HG02852 (cell line): Measurements from ENCODE around the gene FBXO44.

Source experiments
- ATAC-seq: cut with Tn5 transposase; IDR thresholded peaks from one replicate; pipeline ENCODE4 v1.9.1; 2021; ENCODE audit warnings: mild to moderate bottlenecking, moderate library complexity; ENCODE audit not compliant: unreplicated experiment

FBXO44 gene

DNA sequence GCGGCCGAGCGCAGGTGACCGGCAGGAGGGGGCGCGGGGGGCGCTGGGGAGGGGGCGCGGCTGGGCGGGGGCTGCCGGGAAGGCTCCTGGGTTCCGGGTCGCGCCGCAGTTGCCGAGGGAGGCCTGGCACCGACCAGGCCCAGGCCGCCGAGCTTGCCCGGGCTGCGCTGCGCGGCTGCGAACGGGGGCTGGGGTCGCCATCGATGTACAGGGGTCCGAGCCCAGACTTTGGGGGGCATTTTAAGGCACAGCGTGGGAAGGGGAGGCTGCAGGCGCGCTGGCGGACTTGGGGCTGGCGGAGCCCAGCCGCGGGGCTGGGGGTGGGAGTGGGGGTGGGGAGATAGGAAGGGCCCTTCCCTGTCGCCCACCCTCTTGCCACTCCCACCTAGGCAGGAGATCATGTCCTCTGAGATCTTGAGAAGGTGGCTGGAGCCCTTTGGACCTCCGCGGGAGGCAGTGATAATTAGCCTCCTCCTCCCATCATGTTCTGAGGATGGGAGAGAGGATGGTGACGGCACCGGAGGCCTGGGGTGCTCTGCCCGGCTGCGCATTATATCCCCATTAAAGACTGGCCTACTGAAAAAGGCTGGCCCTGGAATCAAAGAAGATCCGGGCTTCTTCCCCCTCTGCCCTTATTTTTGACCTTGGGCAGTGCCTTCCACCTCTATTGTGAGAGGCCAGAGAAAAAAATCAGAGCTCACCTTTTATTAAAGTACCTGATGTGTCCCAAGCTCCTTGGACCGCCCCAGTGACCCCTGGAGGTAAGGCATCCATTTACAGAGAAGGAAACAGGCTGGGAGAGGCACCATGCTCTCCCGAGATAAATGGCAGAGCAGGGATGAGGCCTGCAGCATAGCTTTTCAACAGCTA, 497 bp downstream of the FBXO44 start:
- peak; percentile 30 for ATAC-seq

DNA sequence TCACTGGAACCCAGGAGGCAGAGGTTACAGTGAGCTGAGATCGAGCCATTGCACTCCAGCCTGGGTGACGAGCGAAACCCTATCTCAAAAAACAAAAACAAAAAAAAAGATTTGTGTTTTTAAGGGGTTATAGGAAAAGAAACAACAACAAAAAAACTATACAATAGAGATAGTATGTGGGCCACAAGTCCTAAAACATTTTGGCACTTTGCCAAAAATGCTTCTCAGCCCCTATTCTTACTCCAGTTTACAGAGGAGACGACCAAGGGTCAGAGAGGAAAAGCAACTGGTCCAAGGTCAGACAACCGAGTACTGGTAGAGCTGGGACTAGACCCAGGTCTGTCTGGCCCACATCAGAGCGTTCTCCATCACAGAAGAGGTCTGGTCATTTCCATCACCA, 3.0 kb downstream of the FBXO44 start:
- no peak for ATAC-seq

DNA sequence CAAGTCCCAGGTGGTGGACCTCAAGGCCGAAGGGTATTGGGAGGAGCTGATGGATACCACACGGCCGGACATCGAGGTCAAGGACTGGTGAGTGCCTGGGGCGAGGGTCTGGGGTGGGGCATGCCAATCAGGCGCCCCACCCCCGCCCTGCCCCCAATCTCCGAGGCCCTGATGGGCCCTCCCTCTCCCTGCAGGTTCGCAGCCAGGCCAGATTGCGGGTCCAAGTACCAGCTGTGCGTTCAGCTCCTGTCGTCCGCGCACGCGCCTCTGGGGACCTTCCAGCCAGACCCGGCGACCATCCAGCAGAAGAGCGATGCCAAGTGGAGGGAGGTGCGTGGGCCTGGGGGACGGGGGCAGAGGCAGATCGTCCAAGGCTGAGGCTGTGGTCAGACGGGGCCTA, 3.9 kb downstream of the FBXO44 start:
- ATAC-seq = no peak

DNA sequence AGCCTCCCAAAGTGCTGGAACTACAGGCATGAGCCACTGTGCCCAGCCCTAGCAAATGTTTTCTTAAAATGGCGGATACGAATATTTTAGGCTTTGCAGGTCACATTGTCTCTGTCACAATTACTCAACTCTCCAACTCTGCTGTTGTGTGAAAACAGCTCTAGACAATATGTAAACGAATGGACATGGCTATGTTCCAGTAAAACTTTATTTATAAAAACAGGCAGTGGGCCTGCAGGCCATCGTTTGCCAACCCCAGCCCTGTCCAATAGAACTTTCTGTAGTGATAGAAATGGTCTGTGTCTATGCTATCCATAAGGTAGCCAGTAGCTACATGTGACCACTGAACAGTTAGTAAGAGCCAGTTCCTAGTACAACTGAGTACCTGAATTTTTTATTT, 5.1 kb downstream of the FBXO44 start:
- no peak for ATAC-seq

DNA sequence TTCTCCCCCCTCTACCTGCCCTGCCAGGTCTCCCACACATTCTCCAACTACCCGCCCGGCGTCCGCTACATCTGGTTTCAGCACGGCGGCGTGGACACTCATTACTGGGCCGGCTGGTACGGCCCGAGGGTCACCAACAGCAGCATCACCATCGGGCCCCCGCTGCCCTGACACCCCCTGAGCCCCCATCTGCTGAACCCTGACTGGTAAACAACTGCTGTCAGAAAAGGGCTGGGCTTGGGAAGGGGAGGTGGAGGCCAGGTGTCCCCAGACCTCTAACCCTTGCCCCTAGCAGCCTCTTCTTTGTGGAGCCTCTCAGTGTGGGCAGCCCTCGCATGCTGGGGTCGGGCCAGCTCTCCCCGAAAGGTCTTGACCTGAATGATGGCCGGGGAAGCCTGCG, 6.4 kb downstream of the FBXO44 start:
- ATAC-seq = no peak

DNA sequence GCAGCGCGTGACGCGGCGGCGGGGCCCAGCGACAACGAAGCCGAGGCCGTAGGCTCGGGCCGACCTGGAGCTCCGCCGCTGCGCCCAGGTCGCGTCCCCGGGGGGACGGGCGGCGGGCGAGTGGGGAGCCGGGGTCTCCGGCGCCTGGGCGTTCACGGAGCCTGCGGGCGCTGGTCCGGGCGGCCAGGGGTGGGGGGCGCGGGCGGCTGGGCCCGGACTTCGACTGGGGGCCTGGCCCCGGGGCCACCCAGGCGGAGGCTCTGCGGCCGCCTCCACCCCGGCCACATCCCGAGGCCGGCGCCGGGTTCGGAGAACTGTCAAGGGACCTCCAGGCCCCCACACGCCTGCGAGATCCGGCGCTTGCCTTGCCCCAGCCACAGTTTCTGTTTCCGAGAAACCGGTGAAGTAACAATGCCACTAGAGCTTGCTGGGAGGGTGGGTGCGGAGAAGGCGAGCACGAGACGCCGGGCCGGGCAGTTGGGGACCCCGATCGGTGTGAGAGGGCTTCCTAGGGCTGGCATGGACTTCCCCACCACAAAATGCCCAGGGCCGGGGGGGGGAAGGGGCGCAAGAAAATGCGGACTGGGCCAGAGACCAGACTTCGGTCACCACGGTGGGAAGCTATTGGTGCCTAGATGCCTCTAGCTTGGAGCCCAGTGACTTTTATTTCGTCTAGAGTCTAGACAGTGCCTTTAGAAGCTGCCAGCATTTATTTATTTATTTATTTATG, 9.8 kb downstream of the FBXO44 start:
- ATAC-seq = peak; percentile 51

DNA sequence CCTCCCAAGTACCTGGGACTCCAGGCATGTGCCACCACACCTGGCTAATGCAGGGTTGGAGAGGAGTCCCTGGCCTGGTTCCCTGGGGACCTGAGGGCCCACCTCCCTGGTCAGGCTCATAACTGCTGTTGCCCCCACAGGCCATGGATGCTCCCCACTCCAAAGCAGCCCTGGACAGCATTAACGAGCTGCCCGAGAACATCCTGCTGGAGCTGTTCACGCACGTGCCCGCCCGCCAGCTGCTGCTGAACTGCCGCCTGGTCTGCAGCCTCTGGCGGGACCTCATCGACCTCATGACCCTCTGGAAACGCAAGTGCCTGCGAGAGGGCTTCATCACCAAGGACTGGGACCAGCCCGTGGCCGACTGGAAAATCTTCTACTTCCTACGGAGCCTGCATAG, 13.8 kb downstream of the FBXO44 start:
- no peak for ATAC-seq

DNA sequence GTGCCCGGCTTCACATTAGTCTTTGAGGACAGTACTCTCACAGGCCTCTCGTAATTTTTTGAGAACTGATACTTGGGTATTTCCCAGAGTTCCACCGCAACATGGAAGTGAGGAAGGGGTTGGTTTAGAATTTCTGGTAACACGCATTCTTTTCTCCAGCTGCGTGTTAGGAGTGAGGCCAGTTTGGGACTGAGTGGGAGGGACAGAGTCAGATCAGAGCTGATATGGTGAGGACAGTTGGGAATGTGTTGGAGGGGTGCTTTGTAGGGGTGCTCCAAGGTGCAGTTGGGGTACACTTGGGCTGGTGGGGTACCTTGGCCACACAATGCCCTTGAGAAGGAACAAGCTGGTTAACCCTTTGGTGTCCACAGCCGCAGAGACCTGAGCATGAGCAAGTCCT, 16.1 kb downstream of the FBXO44 start:
- ATAC-seq = no peak

DNA sequence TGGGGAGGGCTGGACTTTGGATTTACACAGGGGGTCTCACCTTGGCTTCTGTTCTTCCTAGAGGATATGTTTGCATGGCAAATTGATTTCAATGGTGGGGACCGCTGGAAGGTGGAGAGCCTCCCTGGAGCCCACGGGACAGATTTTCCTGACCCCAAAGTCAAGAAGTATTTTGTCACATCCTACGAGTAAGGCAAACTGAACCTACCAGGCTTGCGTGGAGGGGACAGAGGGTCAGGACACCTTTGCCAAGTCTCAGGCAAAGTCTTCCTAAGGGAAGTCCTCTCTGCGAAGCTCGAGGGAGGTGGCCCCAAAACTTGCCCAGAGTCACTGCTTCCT, 16.5 kb downstream of the FBXO44 start:
- no peak for ATAC-seq

DNA sequence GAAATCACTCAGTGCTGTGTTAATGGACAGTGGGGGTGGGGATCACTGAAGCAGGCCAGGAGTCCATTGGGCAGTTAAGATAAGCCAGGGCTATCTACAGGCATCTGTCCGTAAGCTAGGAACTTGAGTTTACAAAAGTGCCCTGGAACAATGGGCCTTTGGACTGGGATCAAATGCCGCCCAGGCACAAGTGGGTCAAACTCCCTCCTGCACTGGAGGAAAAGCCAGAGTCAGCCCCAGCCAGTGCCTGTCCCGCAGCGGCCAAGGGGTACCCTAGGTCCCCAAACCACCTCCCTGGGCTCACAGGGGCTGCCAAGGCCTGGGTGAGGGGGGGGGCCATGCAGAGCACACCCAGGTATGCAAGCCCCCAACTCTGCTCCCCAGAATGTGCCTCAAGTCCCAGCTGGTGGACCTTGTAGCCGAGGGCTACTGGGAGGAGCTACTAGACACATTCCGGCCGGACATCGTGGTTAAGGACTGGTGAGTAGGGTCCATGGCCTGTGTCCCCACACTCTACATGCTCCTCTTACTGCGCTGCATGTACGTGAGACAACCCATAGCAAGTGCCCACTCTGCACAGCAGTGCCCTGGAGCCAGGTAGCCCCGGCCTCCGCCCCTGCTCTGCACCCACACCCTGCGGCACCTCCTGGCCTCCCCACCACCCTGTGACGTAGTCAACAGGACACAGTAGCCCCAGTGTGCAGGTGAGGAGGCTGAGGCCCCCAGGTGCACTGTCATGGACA, 17.0 kb downstream of the FBXO44 start:
- ATAC-seq = no peak

DNA sequence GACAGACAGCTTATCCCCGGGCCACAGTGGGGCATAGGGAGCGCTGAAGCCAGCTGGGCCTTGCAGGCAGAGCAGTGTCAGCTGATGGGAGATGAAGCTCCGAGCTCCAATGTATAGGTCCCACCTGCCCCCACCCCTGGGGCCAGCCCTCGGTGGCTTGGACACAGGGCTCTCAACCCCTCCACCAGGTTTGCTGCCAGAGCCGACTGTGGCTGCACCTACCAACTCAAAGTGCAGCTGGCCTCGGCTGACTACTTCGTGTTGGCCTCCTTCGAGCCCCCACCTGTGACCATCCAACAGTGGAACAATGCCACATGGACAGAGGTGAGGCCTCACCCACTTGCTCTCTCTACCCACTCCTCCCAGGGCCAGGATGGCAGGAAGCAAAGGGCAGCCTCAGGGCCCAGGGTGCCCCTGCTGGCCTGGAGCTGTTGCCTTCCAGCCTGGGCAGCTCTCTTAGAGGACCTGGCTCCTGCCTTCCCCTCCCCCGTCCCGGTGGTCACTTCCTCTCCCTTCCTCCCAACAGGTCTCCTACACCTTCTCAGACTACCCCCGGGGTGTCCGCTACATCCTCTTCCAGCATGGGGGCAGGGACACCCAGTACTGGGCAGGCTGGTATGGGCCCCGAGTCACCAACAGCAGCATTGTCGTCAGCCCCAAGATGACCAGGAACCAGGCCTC, 18.6 kb downstream of the FBXO44 start:
- ATAC-seq = no peak

DNA sequence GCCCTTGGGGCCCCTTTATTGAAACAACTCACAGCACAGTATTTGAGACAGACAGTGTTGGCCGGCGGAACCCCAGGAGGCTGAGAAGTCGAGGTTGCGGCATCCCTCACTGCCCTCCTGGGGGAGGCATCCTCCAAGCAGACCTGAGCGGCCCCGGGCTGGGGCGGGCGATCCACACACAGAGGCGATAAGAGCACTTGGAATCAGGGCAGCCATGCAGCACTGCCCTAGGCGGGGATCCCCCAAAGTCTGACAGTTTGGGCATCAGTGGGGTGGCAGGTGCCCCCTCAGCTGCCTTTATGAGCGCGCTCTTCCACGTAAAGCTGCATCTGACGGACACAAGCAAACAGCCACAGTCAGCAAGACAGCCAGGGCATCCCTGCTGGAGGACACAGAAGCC, 19.8 kb downstream of the FBXO44 start:
- no peak for ATAC-seq

DNA sequence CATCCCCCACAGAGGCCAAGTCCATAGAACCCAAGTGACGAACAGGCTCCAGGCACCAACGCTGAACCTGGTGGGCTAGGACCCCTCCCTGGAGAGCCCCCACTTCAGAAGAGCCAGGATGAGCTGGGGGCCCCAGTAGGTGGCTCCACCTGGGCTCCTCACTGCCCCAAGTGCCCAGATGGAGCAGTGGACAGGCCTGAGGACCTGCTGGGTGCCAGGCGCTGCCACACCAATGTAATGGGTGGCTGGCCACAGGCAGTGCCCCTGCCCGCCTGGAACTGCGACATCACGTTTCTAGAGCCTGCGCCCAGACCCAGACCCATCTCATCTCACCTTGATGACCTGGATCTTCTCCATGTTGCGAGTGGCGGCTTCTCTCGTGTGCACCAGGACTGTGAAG, 20.6 kb downstream of the FBXO44 start:
- no peak for ATAC-seq

DNA sequence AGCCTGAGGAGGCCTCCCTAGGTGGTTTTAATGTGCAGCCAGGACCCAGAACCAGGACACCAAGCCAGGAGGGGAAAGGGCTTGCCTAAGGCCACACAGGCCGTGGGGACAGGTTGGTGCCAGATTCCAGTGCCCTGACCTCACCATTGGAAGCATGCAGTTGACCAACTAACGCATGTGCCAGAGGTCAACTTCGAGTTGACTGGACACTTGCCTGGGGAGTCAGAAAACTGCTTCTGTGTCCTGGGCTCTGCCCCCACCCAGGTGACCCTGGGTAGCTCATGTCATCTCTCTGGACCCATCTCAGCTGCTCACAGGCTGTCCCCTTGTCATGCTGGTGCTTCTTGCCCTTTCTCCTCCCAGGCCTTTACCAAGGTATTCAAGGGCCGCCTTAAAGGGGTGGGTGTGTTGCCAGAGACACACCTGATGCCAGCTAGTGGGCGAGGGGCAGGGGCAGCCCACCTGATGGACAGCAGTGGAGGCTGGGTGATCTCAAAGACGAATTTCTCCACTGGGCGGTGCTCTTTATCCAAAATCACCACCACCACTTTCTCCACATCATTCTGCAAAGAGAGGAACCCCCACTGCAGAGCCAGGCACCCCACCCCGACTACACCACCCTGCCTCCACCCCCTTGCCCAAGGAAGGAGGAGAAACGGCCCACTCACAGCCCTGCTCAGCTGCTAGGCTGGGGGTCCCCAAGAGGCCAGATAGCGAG, 21.9 kb downstream of the FBXO44 start:
- ATAC-seq = no peak

DNA sequence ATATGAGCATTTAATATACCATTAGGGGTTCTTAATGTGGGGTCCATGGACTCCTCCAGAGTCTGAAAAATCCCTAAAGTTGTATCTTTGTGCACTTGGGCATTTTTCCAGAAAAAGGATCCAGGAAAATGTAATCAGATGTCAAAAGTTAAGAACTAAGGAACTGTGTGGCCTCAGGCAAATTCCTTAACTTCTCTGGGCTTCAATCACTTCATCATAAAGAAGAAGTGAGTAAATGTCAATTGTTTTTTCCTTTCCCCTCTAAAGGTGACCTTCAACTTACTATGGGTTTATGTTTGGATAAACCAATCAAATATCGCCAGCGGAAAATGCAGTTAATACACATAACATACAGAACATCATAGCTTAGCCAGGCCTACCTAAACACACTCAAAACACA, 23.8 kb downstream of the FBXO44 start:
- ATAC-seq = no peak

DNA sequence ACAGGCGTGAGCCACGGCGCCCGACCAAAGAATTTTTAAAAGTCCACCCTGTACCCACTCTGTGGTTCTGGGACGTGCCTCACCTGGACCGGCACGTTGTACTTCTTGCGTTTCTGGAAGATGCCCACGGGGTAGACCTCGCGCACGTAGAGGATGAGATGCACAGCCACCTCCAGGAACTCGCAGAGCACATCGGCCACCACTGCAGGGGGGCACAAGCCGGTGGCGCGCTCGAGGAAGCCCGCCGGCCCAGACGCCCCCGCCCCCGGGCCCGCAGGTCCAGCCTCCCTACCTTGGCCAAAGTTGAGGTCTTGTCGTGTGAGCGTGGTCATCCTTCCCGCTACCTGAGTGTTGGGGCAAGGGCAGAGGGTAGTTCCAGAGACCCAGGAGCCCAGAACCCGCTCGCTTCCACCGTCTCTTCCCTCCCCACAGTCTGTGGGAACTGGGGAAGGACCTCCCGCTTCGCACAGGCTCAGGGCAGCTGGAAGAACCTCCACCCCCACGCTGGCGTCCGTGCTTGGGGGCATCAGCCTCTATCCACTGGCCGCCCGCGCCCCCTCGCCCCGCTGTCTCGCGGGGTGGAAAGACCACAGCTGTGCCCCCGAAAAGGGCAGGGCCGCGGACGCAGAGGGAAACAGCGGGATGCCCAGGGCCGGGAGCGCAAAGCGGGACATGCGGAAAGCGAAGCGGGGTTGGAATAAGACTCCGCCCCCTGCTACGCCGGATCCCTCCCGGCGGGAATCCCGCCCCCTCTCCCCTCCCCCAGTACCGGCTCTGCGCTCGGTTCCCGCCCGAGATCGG, 25.8 kb downstream of the FBXO44 start:
- peak; percentile 24 for ATAC-seq

DNA sequence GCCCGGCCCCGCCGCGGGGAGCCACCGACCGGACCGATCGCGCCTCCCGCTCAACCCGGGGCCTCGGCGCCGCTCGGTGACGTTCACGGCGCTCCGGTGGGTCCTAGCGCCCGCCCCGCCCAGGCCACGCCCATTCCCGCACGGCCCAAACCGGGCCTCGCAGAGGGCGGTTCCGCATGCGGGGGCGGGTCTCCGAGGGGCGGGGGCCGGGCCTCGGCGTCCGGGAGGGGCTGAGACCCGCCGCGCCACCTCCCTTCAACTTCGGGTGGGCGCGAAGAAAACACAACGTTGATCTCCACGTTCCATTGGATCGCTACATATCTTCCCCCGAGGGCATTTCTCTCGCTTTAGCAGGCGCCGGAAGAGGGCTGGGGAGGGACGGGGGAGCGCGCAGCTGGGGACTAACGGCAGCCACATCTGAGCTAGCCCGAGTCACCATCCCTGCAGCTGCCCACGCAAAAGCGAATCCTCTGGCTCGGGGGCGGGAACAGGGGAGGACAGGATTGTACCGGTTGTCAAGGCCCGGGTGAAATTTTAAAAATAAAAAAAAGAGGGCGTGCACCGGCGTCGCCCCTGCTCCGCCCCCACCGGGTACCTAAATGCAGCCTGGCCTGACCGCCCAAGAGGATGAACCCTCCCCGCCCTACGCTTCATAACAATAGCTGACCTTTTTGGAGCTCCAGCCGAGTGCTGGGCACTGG, 26.5 kb downstream of the FBXO44 start, which contains the start of gene MAD2L2:
Gene MAD2L2, minus strand, starts transcription at position 78 of the 701 bp plus-strand sequence. CDS start 547 bp downstream, outside the sequence.
- ATAC-seq = peak; percentile 82

DNA sequence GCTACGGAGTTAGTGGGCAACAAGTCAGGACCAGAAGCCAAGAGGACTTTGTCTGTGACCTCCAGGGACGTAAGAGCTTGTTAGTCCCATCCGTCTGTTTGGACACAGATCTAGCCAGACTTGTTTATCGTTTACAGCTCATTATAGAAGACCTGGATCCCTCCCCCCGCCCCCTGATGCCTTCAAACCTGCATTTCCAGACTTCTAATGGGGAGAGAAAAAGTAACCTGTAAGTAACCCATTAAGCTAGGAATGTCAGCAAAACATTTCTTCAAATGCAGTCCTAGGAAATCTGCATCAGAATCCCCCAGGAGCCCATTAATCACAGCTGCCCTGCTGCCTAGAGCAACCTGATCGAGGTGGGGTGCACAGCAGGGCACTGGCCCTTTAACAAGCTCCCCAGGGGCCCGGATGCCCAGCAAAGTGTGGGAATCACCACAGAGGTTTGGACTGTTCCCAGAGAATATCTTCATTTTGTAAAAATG, 27.7 kb downstream of the FBXO44 start:
- no peak for ATAC-seq

DNA sequence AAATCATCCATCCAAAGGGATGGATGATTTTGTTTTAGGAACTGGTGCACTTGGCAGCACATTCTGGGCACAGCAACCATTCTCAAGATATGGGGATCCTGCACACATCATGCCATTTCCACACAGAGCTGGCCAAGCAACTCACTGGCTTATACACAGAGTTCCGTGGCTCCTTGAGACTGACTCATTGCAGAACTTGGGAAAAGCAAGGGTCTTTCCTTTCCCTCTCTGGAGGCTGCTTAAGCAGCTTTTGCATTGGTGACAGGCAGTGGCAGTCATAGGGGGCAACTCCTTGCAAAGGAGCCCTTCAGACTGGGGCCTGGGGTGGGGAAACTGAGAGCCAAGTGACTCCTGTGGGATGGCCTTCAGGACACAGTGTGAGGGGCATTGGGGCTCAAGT, 28.1 kb downstream of the FBXO44 start:
- ATAC-seq = no peak
